ENCODE data around the gene PLCB1. TPM values are rescaled to one million over a fixed set of nuclear protein-coding genes. Genes with fewer than 3 reads are reported as not detected.
A peak's percentile ranks its signal among the peaks of the same experiment; 100 is the strongest.

PLCB1 gene
- total and polyA plus RNA-seq, 2 of the 4 experiments (the other 2 are of a cell fraction), result 5.6 to 16.1 TPM

DNA sequence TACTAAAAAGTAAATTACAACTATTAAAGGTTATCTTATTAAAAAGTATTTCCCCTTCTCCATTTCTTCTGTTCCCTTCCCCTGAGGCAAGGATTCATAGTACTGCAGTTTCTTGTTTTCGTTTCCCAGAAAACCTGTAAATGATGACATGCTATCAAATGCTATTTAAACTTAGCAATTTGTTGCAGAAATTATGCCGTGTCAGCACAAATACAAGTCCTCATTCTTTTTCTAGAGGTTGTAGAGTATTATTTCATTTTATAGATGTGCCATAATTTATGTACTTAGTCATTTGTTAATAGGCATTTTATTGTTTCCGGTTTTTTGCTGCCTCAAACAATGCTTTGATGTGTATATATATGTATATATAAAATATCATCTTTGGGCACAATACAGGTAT is 268.4 kb downstream of the PLCB1 start:
- no peak overlapping the region for H2BK120ac ChIP-seq (ENCODE audit: low read depth, low read length)
- H3K56ac ChIP-seq (ENCODE audit: extremely low read depth, insufficient read depth, low read length), result no peak overlapping the region
- no peaks in the 10 kb centered on the region for H3K27me3 ChIP-seq (ENCODE audit: control insufficient read depth, insufficient read depth, low read length)
- H2BK15ac ChIP-seq (ENCODE audit: low read depth, low read length), result no peak overlapping the region
- H3K4me3 ChIP-seq (ENCODE audit: insufficient read depth, low read depth, low read length), result no peak overlapping the region
- POLR2A ChIA-PET (ENCODE audit: unreplicated experiment), result no interaction called here
- no peak overlapping the region for H2AK9ac ChIP-seq (replicated peaks; ENCODE audit: low read depth, low read length, poor library complexity)
- H4K20me1 ChIP-seq (ENCODE audit: insufficient read depth, low read length), result no peaks in the 10 kb centered on the region; the same call in 1 of the 2 replicates
- in situ Hi-C loops (cut with MboI; ENCODE audit: low sequenced_read_pairs), result loop anchor here (25.0 kb wide), 1 partner anchor 312 kb away; no protein-coding TSS in a partner anchor
- no CpG with 5 or more reads among the region's 3 CpGs for WGBS, 2 experiments (ENCODE audit: extremely low coverage in 2 of 2, insufficient read length in 1 of 2)
- H3K23ac ChIP-seq (ENCODE audit: low read depth, low read length), result no peak overlapping the region
- no peaks in the 10 kb centered on the region for H3K9me3 ChIP-seq (ENCODE audit: control insufficient read depth, insufficient read depth, low read length)
- no peak overlapping the region for H3K4me2 ChIP-seq (ENCODE audit: low read depth, low read length)
- dilution Hi-C loops (cut with HindIII; ENCODE audit: low sequenced_read_pairs, unreplicated experiment), result no loop called here
- peak; percentile 99 for TF ChIP-seq MAFK (IDR thresholded peaks at IDR 0.05; ENCODE audit: low read depth, low read length)
- TF ChIP-seq, protein P1, sequence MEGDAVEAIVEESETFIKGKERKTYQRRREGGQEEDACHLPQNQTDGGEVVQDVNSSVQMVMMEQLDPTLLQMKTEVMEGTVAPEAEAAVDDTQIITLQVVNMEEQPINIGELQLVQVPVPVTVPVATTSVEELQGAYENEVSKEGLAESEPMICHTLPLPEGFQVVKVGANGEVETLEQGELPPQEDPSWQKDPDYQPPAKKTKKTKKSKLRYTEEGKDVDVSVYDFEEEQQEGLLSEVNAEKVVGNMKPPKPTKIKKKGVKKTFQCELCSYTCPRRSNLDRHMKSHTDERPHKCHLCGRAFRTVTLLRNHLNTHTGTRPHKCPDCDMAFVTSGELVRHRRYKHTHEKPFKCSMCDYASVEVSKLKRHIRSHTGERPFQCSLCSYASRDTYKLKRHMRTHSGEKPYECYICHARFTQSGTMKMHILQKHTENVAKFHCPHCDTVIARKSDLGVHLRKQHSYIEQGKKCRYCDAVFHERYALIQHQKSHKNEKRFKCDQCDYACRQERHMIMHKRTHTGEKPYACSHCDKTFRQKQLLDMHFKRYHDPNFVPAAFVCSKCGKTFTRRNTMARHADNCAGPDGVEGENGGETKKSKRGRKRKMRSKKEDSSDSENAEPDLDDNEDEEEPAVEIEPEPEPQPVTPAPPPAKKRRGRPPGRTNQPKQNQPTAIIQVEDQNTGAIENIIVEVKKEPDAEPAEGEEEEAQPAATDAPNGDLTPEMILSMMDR (conservative IDR thresholded peaks at IDR 0.05; ENCODE audit: low read depth, low read length), result no peak
- no peak for ATAC-seq (ENCODE audit: low read depth)
- H2AK5ac ChIP-seq (ENCODE audit: low read depth, low read length), result no peak overlapping the region
- CTCF ChIA-PET, result interaction anchor here (0.6 to 2.1 kb wide), 2 partner anchors 321 to 848 kb away, joined by 3 to 11 read pairs; no protein-coding TSS in a partner anchor
- no peak for DNase-seq
- no TSS peak for BruUV-seq (replicated peaks)
- H3K9me1 ChIP-seq (ENCODE audit: insufficient read depth, low read length), result peaks cover 3% of the 10 kb centered on the region
- H2BK5ac ChIP-seq (ENCODE audit: low read depth, low read length, poor library complexity, severe bottlenecking), result no peak overlapping the region
- H4K91ac ChIP-seq (ENCODE audit: insufficient read depth, low read depth, low read length), result no peak overlapping the region
- no peak overlapping the region for H4K5ac ChIP-seq (ENCODE audit: low read depth, low read length)
- intact Hi-C loops (cut with micrococcal nuclease), result no loop called here
- no peak overlapping the region for H4K8ac ChIP-seq (ENCODE audit: low read depth in 2 of 2, low read length in 2 of 2)
- no peak overlapping the region for H3K14ac ChIP-seq (replicated peaks; ENCODE audit: low read depth, low read length)
- no peaks in the 10 kb centered on the region for H3K36me3 ChIP-seq (ENCODE audit: control insufficient read depth, insufficient read depth, low read length)
- H3K27ac ChIP-seq (ENCODE audit: insufficient read depth, low read length), result no peak overlapping the region
- peaks cover 2 to 6% of the 10 kb centered on the region in 2 experiments; a peak in 3 of 4 replicates for H3K79me1 ChIP-seq (ENCODE audit: low read depth in 1 of 2, low read length in 2 of 2)
- H3K18ac ChIP-seq (ENCODE audit: low read depth, low read length), result no peak overlapping the region
- H3K9ac ChIP-seq (ENCODE audit: low read depth, low read length), result no peak overlapping the region
- H2BK20ac ChIP-seq (ENCODE audit: low read depth, low read length), result no peak overlapping the region
- H3K4ac ChIP-seq (ENCODE audit: low read depth, low read length), result no peak overlapping the region
- H2AFZ ChIP-seq (replicated peaks; ENCODE audit: low read length, poor library complexity), result no peak overlapping the region
- H3K4me1 ChIP-seq (ENCODE audit: control insufficient read depth, insufficient read depth, low read length), result peaks cover 3% of the 10 kb centered on the region; the same call in 1 of the 2 replicates
